GM19043 (cell line): Measurements from ENCODE around the gene NFIX.

Experiments used
- ATAC-seq: cut with Tn5 transposase; IDR thresholded peaks from one replicate; pipeline ENCODE4 v1.9.1; 2021; ENCODE audit warnings: low read depth; ENCODE audit not compliant: unreplicated experiment

Gene NFIX

DNA sequence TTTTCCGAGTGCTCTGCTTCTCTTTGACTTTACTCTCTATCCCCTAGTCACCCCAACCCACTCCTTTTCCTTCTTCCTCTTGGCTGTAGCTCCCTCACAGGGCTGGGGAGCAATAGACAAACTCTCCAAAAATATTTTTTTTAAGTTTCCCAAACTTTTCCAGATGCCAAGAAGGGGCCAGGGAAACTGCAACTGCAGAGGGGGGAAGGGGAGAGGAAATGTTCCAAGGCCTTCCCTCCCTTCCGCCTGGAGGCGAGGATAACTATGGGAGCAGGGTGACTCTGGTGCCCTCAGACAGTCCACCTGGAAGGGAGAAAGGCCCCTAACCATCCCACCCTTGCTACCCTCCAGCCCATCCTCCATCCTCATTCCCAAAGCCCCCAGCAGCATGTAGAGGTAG lies 58.0 kb downstream of the NFIX start:
- no peak for ATAC-seq

DNA sequence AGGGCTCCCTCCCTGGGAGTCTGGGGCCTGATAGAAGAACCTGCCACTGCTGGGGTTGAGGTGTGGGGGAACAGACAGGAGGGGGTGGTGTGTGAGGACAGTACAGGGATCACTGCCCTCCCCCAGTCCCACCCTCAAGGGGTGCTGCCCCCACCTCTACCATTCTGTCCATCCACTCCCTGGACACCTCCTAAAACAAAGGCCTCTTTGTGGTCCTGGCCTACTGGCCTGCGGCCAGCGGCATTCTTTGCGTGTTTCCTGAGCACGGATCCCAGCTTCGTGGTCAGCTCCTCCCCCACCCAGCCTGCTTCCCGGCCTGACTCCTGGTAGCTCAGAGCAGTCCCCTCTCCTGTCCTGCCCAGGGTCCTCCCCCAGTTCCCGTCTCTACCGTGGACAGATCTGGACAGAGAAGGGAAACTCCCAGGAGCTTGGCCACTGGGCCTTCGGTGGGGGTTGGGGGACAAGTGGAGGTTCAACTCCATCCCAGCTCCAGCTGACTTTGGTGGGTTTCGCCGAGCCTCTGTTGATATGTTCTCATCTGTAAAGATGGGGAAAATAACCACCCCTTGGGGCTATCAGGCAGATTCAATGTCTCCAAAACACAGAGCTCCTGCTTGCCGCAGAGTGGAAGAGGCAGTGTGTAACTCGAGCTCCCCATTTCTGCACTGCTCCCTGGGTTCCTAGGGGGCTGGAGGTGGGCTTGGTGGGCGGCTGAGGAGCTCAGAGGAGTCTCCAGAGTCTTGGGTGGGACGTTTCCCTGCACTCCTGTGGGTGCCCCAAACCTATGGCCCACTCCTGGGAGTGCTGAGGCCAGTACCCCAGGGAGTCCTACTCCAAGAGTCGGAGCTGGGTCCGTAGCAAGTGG lies 58.7 kb downstream of the NFIX start:
- ATAC-seq = no peak

DNA sequence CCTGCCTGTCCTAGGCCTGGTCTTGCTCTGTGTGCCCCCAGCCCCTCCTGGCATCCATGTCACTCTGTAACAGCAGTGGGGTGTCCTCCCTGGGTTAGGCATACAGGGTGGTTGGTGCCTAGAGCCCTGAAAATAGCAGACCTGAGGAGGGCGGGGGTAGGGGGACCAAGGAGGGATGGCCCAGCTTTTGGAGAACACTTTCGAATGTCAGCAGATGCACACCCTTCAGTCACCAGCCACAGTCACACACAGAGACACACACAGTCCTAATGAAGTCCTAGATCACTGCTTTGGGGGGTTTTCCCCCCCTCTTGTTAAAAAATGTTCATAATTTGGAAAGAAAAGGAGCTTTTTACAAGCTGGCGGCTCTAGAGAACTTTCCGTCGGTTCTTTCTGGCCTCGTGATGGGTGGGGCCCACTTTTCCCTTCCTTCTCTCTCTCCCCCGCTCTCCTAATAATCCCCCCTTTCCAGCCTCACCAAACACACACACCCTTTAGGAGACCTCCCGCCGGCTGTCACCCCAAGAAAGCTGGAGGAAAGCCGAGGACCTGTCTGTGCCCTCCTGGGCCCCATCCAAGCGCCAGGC lies 59.4 kb downstream of the NFIX start:
- ATAC-seq = no peak

DNA sequence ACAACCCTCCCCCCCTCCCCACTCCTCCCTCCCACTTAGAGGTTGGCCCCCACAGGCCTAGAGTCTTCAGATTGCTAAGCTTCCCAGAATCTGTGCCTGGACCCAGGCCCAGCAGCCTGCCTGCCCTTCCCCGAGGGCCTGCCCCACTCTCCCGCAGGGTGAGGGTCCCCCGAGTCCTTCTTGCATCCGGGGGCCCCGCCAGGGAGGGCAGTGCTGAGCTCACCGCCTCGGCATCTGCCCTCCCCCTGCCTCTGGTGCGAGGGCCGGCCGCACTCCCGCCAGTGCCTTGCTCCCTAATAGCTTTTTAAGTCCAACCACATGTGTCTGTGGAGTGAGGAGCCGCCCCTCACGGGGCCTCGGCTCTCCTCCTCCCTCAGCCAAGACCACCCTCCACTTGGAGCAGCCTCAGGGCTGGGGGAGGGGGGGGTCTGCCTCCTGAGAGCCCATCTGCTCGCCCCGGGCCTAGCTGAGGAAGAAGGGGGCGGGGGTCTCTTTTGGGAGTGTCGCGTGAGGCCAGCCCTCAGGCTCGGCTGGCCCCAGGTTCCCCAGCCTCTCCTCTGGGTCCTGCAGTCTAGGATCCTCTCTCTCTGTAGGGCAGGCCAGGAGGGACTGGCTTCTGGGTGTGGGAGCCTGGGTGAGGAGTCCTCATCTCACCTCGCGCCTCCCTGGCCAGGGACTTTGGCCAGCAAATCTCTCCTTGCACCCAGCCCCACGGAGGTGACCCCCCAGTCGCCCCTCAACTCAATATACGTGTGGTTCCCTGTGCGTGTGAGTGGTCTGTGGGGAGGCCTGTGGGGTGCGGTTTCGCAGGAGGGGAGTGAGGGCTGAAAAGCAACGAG lies 60.2 kb downstream of the NFIX start:
- no peak for ATAC-seq

DNA sequence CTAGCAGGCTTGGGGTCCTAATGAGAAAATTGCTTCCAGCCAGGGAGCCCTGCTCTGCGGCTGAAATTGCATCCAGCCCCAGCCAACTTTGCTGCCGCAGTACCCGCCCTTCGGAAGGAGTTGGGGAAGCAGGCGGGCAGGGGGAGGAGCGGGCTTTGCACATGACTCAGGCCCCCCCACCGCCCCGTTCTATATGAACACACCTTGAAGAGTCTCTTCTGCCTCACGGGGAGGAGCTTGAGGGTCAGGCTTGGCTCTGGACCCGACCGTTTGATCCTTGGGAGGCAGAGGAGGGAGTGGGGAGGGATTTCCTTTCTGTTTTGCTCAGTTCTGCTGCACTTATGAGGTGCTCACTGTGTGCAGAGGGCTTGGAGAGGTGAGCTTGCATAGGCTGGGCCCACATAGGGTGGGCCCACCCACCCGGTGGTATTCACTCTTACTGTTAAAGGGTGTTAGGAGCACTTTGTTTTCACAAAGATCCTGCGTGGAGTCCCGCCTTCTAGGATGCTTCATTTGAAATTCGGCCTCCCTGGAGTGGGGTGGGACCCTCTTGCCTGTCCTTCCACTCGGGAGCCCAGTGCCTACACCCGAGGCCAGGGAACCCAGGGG lies 60.9 kb downstream of the NFIX start:
- ATAC-seq = no peak

DNA sequence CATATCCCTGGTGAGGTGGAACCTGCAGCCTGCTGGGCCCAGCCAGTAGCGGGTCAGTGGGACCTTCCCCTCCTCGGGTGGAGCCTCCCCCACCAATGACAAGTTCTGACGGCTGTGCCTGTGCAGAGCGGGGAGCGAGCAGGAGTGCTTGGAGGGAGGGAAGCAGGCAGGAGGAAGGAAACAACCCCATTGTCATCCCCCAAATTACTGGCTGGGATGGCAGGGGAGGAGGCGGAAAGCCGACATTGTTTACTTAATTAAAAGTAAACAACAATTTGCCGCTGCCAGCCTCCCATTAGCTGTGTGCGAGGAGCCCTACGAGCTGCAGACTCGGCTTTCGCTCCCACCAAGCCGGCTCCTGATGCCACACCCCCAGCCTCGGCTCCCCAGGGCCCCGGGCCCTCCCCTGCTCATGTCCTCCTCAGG lies 61.9 kb downstream of the NFIX start:
- ATAC-seq = no peak

DNA sequence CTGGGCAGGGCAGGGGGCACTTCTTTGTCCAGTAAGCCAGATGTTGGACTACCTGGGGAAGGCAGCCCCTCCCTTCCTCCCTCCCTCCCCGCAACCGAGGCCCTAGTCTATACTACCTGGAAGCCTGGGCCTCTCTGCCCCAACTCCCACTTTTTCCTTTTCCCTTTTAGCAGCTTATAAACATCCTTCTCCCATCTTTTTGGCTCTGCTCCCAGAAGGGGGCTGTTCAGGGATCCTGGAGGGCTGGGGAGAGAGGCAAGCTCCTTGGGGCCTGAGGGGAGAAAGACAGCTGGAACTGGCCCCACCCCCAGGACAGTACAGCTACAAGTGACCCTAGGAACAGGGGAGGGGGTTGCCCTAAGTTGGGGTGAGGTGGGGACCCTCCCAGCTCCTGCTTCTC lies 62.5 kb downstream of the NFIX start:
- ATAC-seq = no peak

DNA sequence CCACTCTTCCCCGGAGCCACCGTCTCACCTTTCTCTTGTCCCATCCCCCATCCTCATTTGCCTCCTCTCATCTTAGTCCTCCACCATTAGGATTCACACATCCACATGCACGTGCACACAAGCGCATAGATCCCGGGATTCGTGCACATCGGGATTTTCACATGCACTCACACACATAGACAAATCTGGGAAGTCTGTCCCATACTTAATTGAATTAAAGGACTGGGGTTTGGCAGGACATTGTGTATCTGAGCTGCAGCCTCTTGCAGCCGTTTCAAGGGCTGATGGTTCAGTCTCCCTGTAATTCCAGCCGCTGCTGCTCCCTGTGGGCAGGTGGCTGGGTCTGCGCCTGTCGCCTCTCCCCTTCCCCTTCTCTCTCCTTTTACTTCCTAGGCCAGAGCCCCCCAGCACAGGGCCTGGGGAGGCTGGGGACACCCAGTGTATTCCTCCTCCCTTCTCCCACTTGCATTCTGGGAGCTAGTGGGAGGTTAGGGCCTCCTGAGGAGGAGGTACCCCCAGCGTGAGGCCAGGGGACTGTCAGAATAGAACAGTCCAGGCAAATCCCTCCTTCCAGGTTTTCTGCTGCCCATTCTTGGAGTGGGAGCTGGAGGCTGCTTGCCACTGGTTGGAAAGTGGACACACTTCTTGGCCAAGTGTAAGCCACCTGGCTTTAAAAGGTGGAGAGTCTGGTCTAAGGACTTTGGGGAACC lies 63.8 kb downstream of the NFIX start:
- no peak for ATAC-seq

DNA sequence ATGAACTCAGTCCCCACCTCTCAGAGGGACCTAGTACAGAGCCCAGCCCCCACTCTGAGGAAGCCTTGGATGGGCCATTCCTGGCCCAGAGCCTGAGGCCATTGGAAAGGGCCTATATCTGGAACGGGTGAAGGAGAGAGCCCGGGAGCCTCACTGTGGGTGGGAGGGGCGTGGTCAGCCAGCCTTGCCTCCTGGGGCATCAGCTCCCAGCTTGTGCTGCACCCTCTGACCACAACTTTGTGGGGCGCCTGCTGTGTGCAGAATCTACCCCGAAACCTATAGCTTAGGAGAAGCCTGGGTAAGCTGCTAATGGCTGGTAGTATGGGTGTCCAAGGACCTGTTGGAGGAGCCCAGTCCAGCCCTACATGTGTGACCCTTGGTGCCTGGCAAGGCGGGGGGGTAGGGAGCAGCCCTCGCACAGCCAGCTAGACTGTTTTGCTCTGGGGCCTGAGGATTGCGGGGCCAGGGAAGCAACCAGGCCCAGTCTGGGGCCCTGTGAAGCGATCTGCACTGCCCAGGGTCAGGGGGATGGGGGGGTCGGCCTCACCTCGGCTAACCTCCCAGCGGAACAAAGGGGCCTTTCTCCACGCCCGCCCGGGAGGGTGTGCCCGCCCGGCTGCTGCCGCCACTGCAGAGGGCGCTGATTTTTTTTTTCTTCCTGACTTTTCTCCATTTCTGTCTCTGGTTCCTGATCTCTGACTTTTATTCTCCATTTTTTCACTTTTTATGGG lies 65.1 kb downstream of the NFIX start:
- ATAC-seq = no peak

DNA sequence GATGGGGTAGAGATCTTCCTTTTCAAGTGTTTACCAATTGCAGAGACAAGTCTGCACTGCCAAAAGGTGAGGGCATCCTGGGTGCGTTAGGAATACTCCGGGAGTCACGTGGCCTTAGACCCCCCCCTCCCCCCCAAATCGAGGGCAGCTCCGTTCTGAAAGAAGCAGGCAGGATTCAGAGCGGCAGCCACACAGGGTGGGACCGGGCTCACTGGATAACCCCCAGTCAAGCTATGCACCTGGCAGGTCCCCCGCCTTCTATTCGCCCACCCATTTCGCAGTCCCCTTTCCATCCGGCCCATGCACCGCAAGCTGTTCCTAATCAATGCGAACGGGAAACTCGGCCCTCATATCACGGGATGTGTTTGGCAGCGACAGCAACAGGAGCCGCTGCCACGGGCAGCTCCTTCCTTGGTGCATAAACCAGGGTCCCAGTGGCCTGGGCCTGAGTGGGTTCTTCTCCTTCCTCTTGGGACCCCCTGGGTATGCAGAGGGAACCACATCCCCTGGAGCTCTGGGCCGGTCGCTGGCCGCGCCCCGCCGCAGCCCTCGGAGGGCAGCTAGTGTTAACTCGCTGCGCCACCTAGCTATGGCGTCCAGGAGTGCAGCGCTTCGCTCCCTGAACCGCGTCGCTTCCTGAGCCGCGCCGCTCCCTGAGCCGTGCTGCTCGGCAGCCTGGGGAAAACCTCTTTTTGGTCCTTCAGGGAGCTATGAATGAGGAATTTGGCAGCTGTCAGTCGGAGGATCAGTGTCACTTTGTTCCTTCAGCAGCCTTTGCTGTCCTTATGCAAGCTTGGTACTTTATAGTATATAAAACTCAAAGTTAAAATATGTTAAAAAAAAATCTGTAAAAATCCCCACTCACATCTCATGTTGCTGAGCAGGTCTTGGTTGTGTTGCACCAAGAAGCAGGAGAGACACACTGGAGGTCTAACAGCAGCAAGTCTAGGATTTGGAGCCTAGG lies 66.0 kb downstream of the NFIX start:
- no peak for ATAC-seq

DNA sequence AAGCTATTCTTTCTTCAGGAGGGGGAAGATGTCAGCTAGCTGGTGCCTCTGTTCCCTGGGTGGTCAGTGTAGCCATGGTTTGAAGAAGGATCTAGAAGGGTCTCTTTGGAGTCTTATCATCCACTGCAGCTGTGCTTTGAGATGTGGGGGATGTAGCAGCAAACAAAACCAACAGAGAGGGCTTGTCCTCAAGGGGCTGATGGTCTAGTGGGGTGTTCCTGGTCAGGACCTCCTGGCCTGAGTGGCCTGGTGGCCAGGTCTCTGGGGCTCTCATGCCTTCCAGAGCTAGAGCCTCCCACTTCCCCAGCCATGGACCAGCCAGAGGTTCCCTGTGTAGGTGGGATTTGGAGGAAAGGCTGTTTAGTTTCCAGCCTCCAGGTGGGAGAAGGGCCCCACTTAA lies 67.0 kb downstream of the NFIX start:
- ATAC-seq = no peak

DNA sequence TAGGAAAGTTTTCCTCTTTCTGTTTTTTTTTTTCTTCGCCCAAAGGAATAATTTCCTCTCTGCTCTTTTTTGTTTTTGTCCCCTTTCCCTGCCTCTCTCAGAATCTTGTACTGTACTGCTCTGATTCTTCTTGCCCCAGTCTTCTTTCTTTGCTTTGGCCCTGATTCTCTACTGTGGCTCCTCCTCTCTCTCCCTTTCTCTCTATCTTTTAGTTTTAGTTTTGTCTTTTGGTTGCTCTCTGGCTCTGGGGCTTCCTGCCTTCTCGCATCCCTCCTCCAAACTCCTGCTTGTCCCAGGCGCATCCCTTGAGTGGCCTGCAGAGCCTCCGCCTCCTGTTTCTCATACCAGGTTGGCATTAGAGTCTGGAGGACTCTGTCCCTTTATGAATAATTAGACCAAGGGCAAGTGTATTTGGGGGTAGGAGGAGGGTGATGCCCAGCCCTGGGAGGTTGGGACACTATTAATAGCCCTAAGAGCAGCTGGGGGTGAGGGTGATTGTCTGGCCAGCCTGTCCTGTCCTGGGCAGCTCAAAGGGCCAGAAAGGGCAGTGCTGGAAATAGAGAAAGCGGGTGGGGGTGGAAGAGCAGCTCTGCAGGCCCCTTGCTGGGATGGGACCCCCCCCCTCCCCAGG lies 68.3 kb downstream of the NFIX start:
- ATAC-seq = no peak

DNA sequence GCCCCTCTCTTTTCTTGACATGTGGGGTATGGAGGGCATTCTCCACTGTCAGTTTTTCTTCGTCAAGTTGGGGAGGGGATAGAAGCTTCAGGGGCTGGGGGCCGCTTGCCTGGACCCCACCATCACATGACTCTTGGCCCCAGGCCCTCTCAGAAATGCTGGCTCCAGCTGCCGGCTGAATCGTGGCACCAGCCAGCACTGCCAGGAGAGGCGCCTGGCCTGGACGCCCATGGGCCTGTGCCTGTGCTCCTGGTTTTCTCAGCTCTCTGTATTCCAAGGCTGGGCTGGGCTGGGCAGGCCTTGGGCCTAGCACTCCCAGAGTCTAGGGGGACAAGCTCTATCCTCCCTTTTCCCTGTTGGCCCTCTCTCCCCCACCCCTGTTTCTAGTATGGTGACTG lies 68.8 kb downstream of the NFIX start:
- no peak for ATAC-seq

DNA sequence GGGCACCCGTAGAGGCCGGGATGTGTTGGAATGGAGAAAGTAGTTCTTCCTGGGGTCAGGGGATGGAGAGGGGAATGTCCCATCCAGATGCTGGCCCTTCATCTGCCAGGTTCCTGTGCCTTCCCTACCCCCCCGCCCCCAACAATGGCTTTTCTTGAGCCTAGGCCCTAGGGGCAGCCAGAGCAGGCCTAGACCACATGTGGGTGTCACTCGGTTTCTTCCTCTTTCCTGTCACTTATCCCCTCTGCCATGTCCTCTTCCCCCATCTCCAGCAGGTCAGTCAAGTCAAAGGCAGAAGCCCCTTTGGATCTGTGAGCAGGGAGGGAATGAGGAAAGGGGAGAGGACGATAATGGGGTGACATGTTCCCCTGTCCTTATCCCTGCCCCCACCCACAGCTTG lies 71.0 kb downstream of the NFIX start:
- no peak for ATAC-seq

DNA sequence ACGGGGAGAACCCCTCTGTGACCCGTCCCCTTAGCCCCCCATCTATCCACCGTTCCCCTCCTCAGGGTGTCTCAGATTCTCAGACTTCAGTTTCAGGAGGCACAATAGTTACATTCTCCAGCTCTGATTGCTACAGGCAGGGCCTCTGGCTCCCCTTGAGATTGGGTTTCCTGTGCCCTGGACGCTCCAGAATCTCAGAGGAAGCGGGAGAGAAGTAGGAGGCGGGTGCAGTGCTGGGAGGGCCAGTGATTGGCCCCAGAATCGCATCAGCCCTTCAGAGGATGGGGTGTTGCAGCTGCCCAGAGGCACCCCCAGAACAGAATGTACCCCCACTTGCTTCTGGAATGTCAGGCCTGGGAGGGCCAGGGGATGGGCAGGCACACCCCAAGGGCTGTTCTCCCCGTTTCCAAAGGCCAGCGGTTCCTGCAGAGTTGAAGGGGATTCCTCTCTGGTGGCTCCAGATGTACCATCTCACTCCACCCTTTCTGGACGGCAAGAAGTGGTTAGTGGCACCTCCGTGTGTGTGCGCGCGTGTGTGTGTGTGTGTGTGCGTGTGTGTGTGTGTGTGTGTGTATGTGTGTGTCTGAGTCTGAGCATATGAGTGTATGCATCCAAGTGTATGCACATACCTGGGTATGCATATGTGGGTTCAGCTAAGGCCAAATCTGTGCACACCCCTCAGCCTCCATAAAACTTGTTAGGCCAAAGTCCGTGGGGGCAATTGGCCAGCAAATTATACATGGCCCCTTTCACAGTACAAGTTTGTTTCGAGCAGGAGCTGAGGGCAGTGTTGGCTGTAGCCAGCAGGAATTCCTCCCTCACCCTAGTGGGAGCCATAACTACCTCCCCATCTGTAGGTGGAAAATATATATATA lies 71.9 kb downstream of the NFIX start:
- no peak for ATAC-seq

DNA sequence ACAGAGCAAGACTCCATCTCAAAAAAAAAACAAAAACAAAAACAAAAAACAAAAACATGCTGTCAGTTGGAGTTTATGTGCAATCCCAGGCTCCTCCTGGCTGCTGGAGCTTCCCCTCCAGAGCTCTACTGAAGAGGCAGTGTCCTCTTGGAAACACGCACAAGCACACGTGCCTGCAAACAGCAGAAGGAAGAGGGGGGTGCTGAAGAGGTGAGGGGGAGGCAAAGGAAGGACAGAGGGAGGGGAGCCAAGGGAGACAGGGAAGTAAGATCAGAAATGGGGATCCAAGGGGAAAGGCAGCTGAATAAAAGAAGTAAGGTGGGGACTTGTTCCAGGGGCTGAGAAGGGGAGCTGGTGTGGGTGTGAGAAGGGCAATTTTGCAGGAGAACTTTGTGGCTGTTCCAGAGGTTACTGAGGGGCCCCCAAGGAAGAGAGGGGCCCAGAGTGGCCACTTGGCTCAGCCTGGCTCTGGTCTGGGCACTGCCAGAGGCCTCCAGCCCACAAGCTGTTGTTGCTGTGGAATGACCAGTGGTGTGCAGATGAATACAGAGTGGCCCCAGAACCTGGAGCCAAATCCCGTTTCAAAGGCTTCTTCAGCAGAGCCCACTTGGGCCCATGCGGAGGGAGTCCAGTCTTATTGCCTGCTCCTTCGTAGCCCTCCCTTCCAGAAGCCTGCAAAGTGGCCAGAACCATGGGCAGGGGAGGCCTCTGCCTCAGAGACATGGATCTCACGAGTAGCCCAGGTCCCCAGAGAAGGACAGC lies 73.0 kb downstream of the NFIX start:
- ATAC-seq = no peak
